Stimulated activated CD8-positive, alpha-beta memory T cell treated with anti-CD3 and anti-CD28 coated beads, Interleukin-4, amount 100 ng/mL, for 24 hours (primary cell): Measurements from ENCODE around the gene USP17L17.
"Not testable (repeated sequence)": the region's sequence is repeated elsewhere in the genome, so short reads cannot be mapped to it uniquely, and the experiment has no call there.

Source experiments
- DNase-seq: peaks from one replicate; pipeline ENCODE4 v3.0.0-alpha.2; 2020; ENCODE audit warnings: low read depth

Gene USP17L17, protein sequence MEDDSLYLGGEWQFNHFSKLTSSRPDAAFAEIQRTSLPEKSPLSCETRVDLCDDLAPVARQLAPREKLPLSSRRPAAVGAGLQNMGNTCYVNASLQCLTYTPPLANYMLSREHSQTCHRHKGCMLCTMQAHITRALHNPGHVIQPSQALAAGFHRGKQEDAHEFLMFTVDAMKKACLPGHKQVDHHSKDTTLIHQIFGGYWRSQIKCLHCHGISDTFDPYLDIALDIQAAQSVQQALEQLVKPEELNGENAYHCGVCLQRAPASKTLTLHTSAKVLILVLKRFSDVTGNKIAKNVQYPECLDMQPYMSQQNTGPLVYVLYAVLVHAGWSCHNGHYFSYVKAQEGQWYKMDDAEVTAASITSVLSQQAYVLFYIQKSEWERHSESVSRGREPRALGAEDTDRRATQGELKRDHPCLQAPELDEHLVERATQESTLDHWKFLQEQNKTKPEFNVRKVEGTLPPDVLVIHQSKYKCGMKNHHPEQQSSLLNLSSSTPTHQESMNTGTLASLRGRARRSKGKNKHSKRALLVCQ

DNA sequence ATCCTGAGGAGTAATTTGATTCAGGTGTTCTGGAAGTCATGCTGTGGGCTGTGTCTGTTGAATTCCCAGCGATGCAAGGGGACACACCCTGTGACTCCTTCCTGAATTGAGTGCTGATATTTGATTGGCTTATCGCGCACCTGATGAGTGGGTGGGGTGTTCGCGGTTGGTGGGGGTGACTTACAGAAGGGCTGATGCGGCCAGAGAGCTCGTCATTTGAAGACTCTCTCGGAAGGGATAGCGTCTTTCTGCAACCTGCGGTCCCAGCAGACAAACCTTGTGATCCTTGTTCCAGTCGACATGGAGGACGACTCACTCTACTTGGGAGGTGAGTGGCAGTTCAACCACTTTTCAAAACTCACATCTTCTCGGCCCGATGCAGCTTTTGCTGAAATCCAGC, at the start of gene USP17L17:
TSS of gene USP17L17 (plus strand) at position 301 of the 400 bp plus-strand sequence. CDS start at position 301, 0 bp downstream.
- not testable (repeated sequence) for DNase-seq

DNA sequence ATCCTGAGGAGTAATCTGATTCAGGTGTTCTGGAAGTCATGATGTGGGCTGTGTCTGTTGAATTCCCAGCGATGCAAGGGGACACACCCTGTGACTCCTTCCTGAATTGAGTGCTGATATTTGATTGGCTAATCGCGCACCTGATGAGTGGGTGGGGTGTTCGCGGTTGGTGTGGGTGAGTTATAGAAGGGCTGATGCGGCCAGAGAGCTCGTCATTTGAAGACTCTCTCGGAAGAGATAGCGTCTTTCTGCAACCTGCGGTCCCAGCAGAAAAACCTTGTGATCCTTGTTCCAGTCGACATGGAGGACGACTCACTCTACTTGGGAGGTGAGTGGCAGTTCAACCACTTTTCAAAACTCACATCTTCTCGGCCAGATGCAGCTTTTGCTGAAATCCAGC, 33.3 kb upstream of the USP17L17 start, which contains the start of gene USP17L10:
TSS of gene USP17L10 (plus strand) at position 301 of the 400 bp plus-strand sequence. CDS start at position 301, 0 bp downstream.
- not testable (repeated sequence) for DNase-seq

DNA sequence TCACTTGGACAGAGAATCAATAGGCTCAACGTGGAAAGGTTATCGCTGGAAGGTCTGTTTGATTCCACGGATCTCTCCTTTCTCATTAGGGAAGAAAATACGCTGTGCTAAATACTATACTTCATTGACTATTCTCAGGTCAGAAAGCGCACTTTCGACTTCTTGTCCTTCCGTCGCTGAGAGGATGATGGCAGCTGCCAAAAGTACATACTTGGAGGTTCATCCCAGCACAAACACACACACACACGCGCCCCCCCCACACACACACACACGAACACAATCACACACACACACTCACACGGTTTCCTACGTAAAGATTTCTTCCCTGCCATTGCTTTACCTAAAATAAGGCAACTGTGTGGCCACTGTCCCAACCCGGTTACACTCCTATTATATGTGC, 29.0 kb upstream of the USP17L17 start:
- not testable (repeated sequence) for DNase-seq

DNA sequence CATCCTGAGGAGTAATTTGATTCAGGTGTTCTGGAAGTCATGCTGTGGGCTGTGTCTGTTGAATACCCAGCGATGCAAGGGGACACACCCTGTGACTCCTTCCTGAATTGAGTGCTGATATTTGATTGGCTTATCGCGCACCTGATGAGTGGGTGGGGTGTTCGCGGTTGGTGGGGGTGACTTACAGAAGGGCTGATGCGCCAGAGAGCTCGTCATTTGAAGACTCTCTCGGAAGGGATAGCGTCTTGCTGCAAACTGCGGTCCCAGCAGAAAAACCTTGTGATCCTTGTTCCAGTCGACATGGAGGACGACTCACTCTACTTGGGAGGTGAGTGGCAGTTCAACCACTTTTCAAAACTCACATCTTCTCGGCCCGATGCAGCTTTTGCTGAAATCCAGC, 28.6 kb upstream of the USP17L17 start, which contains the start of gene USP17L11:
TSS of gene USP17L11 (plus strand) at position 301 of the 400 bp plus-strand sequence. CDS start at position 301, 0 bp downstream.
- not testable (repeated sequence) for DNase-seq

DNA sequence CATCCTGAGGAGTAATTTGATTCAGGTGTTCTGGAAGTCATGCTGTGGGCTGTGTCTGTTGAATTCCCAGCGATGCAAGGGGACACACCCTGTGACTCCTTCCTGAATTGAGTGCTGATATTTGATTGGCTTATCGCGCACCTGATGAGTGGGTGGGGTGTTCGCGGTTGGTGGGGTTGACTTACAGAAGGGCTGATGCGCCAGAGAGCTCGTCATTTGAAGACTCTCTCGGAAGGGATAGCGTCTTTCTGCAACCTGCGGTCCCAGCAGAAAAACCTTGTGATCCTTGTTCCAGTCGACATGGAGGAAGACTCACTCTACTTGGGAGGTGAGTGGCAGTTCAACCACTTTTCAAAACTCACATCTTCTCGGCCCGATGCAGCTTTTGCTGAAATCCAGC, 23.8 kb upstream of the USP17L17 start, which contains the start of gene USP17L12:
TSS of gene USP17L12 (plus strand) at position 301 of the 400 bp plus-strand sequence. CDS start at position 301, 0 bp downstream.
- DNase-seq, result not testable (repeated sequence)

DNA sequence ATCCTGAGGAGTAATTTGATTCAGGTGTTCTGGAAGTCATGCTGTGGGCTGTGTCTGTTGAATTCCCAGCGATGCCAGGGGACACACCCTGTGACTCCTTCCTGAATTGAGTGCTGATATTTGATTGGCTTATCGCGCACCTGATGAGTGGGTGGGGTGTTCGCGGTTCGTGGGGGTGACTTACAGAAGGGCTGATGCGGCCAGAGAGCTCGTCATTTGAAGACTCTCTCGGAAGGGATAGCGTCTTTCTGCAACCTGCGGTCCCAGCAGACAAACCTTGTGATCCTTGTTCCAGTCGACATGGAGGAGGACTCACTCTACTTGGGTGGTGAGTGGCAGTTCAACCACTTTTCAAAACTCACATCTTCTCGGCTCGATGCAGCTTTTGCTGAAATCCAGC, 19.1 kb upstream of the USP17L17 start, which contains the start of gene USP17L13:
TSS of gene USP17L13 (plus strand) at position 301 of the 400 bp plus-strand sequence. CDS start at position 301, 0 bp downstream.
- not testable (repeated sequence) for DNase-seq

DNA sequence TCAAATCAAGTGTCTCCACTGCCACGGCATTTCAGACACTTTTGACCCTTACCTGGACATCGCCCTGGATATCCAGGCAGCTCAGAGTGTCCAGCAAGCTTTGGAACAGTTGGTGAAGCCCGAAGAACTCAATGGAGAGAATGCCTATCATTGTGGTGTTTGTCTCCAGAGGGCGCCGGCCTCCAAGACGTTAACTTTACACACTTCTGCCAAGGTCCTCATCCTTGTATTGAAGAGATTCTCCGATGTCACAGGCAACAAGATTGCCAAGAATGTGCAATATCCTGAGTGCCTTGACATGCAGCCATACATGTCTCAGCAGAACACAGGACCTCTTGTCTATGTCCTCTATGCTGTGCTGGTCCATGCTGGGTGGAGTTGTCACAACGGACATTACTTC, 13.4 kb upstream of the USP17L17 start:
- DNase-seq, result not testable (repeated sequence)

DNA sequence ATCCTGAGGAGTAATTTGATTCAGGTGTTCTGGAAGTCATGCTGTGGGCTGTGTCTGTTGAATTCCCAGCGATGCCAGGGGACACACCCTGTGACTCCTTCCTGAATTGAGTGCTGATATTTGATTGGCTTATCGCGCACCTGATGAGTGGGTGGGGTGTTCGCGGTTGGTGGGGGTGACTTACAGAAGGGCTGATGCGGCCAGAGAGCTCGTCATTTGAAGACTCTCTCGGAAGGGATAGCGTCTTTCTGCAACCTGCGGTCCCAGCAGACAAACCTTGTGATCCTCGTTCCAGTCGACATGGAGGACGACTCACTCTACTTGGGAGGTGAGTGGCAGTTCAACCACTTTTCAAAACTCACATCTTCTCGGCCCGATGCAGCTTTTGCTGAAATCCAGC, 9.6 kb upstream of the USP17L17 start, which contains the start of gene USP17L15:
TSS of gene USP17L15 (plus strand) at position 301 of the 400 bp plus-strand sequence. CDS start at position 301, 0 bp downstream.
- DNase-seq, result not testable (repeated sequence)

DNA sequence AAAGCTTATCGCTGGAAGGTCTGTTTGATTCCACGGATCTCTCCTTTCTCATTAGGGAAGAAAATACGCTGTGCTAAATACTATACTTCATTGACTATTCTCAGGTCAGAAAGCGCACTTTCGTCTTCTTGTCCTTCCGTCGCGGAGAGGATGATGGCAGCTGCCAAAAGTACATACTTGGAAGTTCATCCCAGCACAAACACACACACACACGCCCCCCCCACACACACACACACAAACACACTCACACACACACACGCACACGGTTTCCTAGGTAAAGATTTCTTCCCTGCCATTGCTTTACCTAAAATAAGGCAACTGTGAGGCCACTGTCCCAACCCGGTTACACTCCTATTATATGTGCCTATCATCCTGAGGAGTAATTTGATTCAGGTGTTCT, 5.2 kb upstream of the USP17L17 start:
- DNase-seq, result not testable (repeated sequence)

DNA sequence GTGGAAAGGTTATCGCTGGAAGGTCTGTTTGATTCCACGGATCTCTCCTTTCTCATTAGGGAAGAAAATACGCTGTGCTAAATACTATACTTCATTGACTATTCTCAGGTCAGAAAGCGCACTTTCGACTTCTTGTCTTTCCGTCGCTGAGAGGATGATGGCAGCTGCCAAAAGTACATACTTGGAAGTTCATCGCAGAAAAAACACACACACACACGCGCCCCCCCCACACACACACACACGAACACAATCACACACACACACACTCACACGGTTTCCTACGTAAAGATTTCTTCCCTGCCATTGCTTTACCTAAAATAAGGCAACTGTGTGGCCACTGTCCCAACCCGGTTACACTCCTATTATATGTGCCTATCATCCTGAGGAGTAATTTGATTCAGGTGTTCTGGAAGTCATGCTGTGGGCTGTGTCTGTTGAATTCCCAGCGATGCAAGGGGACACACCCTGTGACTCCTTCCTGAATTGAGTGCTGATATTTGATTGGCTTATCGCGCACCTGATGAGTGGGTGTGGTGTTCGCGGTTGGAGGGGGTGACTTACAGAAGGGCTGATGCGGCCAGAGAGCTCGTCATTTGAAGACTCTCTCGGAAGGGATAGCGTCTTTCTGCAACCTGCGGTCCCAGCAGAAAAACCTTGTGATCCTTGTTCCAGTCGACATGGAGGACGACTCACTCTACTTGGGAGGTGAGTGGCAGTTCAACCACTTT, 4.4 kb downstream of the USP17L17 start, which contains the start of gene USP17L18:
TSS of gene USP17L18 (plus strand) at position 678 of the 728 bp plus-strand sequence. CDS start at position 678, 0 bp downstream.
- not testable (repeated sequence) for DNase-seq

DNA sequence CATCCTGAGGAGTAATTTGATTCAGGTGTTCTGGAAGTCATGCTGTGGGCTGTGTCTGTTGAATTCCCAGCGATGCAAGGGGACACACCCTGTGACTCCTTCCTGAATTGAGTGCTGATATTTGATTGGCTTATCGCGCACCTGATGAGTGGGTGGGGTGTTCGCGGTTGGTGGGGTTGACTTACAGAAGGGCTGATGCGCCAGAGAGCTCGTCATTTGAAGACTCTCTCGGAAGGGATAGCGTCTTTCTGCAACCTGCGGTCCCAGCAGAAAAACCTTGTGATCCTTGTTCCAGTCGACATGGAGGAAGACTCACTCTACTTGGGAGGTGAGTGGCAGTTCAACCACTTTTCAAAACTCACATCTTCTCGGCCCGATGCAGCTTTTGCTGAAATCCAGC, 9.4 kb downstream of the USP17L17 start, which contains the start of gene USP17L19:
TSS of gene USP17L19 (plus strand) at position 301 of the 400 bp plus-strand sequence. CDS start at position 301, 0 bp downstream.
- not testable (repeated sequence) for DNase-seq

DNA sequence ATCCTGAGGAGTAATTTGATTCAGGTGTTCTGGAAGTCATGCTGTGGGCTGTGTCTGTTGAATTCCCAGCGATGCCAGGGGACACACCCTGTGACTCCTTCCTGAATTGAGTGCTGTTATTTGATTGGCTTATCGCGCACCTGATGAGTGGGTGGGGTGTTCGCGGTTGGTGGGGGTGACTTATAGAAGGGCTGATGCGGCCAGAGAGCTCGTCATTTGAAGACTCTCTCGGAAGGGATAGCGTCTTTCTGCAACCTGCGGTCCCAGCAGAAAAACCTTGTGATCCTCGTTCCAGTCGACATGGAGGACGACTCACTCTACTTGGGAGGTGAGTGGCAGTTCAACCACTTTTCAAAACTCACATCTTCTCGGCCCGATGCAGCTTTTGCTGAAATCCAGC, 14.1 kb downstream of the USP17L17 start, which contains the start of gene USP17L20:
TSS of gene USP17L20 (plus strand) at position 301 of the 400 bp plus-strand sequence. CDS start at position 301, 0 bp downstream.
- not testable (repeated sequence) for DNase-seq

DNA sequence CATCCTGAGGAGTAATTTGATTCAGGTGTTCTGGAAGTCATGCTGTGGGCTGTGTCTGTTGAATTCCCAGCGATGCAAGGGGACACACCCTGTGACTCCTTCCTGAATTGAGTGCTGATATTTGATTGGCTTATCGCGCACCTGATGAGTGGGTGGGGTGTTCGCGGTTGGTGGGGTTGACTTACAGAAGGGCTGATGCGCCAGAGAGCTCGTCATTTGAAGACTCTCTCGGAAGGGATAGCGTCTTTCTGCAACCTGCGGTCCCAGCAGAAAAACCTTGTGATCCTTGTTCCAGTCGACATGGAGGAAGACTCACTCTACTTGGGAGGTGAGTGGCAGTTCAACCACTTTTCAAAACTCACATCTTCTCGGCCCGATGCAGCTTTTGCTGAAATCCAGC, 18.9 kb downstream of the USP17L17 start, which contains the start of gene USP17L21:
TSS of gene USP17L21 (plus strand) at position 301 of the 400 bp plus-strand sequence. CDS start at position 301, 0 bp downstream.
- not testable (repeated sequence) for DNase-seq

DNA sequence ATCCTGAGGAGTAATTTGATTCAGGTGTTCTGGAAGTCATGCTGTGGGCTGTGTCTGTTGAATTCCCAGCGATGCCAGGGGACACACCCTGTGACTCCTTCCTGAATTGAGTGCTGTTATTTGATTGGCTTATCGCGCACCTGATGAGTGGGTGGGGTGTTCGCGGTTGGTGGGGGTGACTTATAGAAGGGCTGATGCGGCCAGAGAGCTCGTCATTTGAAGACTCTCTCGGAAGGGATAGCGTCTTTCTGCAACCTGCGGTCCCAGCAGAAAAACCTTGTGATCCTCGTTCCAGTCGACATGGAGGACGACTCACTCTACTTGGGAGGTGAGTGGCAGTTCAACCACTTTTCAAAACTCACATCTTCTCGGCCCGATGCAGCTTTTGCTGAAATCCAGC, 23.6 kb downstream of the USP17L17 start, which contains the start of gene USP17L22:
TSS of gene USP17L22 (plus strand) at position 301 of the 400 bp plus-strand sequence. CDS start at position 301, 0 bp downstream.
- DNase-seq, result not testable (repeated sequence)

DNA sequence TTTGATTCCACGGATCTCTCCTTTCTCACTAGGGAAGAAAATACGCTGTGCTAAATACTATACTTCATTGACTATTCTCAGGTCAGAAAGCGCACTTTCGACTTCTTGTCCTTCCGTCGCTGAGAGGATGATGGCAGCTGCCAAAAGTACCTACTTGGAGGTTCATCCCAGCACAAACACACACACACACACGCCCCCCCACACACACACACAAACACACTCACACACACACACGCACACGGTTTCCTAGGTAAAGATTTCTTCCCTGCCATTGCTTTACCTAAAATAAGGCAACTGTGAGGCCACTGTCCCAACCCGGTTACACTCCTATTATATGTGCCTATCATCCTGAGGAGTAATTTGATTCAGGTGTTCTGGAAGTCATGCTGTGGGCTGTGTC, 28.0 kb downstream of the USP17L17 start:
- DNase-seq, result not testable (repeated sequence)
